Measurements from ENCODE around the gene BCAS4. TPM values are rescaled to one million over a fixed set of nuclear protein-coding genes. Genes with fewer than 3 reads are reported as not detected.

BCAS4 gene
- total RNA-seq, 2 experiments from 2014 or later, result 19.0 to 20.9 TPM

DNA sequence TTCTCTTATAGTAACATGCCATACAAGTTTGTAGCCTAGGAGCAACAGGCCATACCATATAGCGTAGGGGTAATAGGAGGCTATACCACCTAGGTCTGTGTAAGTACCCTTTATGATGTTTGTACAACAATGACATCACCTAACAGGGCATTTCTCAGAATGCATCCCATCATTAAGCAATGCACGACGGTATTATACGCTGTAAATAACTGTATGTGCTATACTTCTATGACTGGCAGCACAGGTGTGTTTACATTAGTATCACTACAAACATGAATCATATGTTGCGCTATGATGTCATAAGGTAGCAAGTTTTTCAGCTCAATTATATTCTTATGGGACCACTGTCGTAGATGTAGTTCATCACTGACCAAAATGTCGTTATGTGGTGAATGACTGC lies 105.4 kb downstream of the BCAS4 start:
- H3K27ac Mint-ChIP-seq, result no peak overlapping the region

DNA sequence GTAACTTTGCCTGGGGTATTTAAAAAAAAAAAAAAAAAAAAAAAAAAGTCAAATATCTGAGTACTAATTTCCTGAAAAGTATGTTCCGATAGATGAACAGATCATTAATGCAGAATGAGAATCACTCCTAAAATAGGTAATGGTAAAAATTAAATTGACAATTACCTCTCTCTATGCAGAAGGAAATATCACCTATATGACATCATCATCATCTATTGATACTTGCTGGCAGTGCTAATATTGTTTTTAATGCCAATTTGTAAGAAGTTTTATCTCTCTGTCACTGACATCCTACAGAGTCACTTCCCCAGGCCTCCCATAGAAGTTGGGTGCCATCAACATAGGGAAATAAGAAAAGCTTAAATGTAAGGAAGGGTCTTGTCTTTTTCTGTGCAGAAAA lies 106.4 kb downstream of the BCAS4 start:
- Mint-ChIP-seq H3K27ac (peak overlapping the region; percentile 3), H3K4me3 (no peak overlapping the region), H3K4me1 (ENCODE audit: low read depth) (peaks cover 56% of the 10 kb centered on the region), H3K36me3 (ENCODE audit: low read depth) (peaks cover 82% of the 10 kb centered on the region), H3K9me3 (no peaks in the 10 kb centered on the region), H3K27me3 (no peaks in the 10 kb centered on the region)
- DNase-seq (no peak), ATAC-seq (ENCODE audit: poor library complexity) (no peak)
- Histone ChIP-seq H3K27me3 (ENCODE audit: control insufficient read depth in 1 of 2, insufficient read depth in 2 of 2, low read length in 2 of 2) (no peaks in the 10 kb centered on the region), H3K27ac (ENCODE audit: low read depth in 1 of 2, low read length in 2 of 2) (no peak overlapping the region), H3K36me3 (ENCODE audit: insufficient read depth, low read length) (peaks cover 55% of the 10 kb centered on the region), H3K4me3 (ENCODE audit: low read length) (no peak overlapping the region), H3K4me1 (ENCODE audit: insufficient read depth, low read length) (peaks cover 4% of the 10 kb centered on the region), H3K9me3 (ENCODE audit: control insufficient read depth in 1 of 2, insufficient read depth in 1 of 2, low read length in 2 of 2) (no peaks in the 10 kb centered on the region)
- ChIA-PET CTCF (interaction anchor here (0.7 to 2.2 kb wide), 4 partner anchors 28 to 214 kb away, joined by 3 to 10 read pairs (median 6); partner anchors contain the start of gene BCAS4), POLR2A (interaction anchor here (1.5 kb wide), 1 partner anchor 28 kb away, joined by 3 read pairs; no protein-coding TSS in a partner anchor)
- TF ChIP-seq, protein P1, sequence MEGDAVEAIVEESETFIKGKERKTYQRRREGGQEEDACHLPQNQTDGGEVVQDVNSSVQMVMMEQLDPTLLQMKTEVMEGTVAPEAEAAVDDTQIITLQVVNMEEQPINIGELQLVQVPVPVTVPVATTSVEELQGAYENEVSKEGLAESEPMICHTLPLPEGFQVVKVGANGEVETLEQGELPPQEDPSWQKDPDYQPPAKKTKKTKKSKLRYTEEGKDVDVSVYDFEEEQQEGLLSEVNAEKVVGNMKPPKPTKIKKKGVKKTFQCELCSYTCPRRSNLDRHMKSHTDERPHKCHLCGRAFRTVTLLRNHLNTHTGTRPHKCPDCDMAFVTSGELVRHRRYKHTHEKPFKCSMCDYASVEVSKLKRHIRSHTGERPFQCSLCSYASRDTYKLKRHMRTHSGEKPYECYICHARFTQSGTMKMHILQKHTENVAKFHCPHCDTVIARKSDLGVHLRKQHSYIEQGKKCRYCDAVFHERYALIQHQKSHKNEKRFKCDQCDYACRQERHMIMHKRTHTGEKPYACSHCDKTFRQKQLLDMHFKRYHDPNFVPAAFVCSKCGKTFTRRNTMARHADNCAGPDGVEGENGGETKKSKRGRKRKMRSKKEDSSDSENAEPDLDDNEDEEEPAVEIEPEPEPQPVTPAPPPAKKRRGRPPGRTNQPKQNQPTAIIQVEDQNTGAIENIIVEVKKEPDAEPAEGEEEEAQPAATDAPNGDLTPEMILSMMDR (IDR thresholded peaks at IDR 0.05), result no peak
- intact Hi-C loops (cut with DNase I, micrococcal nuclease), result no loop called here

More for the DNA sequence above, 105.4 kb downstream of the BCAS4 start:
- TF ChIP-seq, protein P1 (IDR thresholded peaks at IDR 0.05), result no peak
- ATAC-seq (ENCODE audit: poor library complexity) (no peak), DNase-seq (no peak)
- H3K4me1 ChIP-seq (ENCODE audit: insufficient read depth, low read length), result peaks cover 4% of the 10 kb centered on the region
- H3K4me1 Mint-ChIP-seq (ENCODE audit: low read depth), result peaks cover 46% of the 10 kb centered on the region
- H3K27me3 ChIP-seq (ENCODE audit: control insufficient read depth in 1 of 2, insufficient read depth in 2 of 2, low read length in 2 of 2), result no peaks in the 10 kb centered on the region
- H3K36me3 ChIP-seq (ENCODE audit: insufficient read depth, low read length), result peaks cover 55% of the 10 kb centered on the region
- H3K4me3 Mint-ChIP-seq, result no peak overlapping the region
- CTCF ChIA-PET, result interaction anchor here (0.6 to 2.2 kb wide), 4 partner anchors 20 to 151 kb away, joined by 3 to 10 read pairs (median 6); partner anchors contain the start of gene BCAS4
- intact Hi-C loops (cut with DNase I, micrococcal nuclease), result no loop called here
- H3K27me3 Mint-ChIP-seq, result no peaks in the 10 kb centered on the region
- POLR2A ChIA-PET, result interaction anchor here (1.5 kb wide), 1 partner anchor 29 kb away, joined by 3 read pairs; no protein-coding TSS in a partner anchor
- peaks cover 83% of the 10 kb centered on the region for H3K36me3 Mint-ChIP-seq (ENCODE audit: low read depth)
- no peak overlapping the region for H3K27ac ChIP-seq (ENCODE audit: low read depth in 1 of 2, low read length in 2 of 2)
- H3K9me3 ChIP-seq (ENCODE audit: control insufficient read depth in 1 of 2, insufficient read depth in 1 of 2, low read length in 2 of 2), result no peaks in the 10 kb centered on the region
- no peak overlapping the region for H3K4me3 ChIP-seq (ENCODE audit: low read length)
- no peaks in the 10 kb centered on the region for H3K9me3 Mint-ChIP-seq

DNA sequence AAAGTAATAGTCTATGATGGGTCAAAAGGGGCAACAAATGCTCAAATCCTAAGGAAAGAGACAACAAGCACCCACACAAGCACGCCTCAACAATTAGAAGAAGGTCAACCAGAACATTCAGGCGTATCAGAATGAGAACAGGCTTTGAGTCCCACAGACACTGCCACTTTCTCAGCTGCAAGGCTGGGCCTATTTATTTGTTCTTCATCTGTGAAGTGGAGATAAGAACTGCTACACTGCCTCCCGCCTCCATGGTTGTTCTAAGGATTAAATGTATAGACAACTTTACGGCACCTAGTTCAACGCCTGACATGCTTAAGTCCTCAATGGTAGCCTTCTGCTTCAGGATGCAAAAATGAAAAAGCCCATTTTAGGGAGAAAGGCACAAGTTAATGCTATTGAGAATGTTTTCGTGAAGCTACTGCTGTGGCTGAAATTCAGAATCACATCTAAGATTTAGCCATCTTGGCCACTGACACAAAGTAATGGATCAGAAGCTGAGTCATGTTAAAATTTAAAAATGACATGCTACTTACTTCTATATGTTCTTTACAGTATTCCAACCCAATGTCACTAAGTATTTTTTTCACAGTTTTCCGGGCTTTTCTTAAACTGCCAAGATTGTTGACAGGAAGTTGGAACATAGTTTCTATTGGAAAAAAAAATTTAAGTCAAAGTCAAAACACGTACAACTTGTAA lies 108.6 kb downstream of the BCAS4 start:
- DNase-seq (no peak), ATAC-seq (ENCODE audit: poor library complexity) (no peak)
- intact Hi-C loops (cut with DNase I, micrococcal nuclease), result no loop called here
- TF ChIP-seq, protein P1 (IDR thresholded peaks at IDR 0.05), result no peak
- H3K27ac Mint-ChIP-seq, result peak overlapping the region; percentile 75
- POLR2A ChIA-PET, result interaction anchor here (1.2 kb wide), 1 partner anchor 28 kb away, joined by 6 read pairs; the partner anchor contains the start of gene ADNP
- peaks cover 10% of the 10 kb centered on the region for H3K4me1 ChIP-seq (ENCODE audit: insufficient read depth, low read length)
- H3K9me3 ChIP-seq (ENCODE audit: control insufficient read depth in 1 of 2, insufficient read depth in 1 of 2, low read length in 2 of 2), result no peaks in the 10 kb centered on the region
- no peaks in the 10 kb centered on the region for H3K27me3 ChIP-seq (ENCODE audit: control insufficient read depth in 1 of 2, insufficient read depth in 2 of 2, low read length in 2 of 2)
- no peak overlapping the region for H3K4me3 ChIP-seq (ENCODE audit: low read length)
- H3K9me3 Mint-ChIP-seq, result no peaks in the 10 kb centered on the region
- H3K36me3 Mint-ChIP-seq (ENCODE audit: low read depth), result peaks cover 68% of the 10 kb centered on the region
- H3K4me3 Mint-ChIP-seq, result no peak overlapping the region
- peaks cover 41% of the 10 kb centered on the region for H3K36me3 ChIP-seq (ENCODE audit: insufficient read depth, low read length)
- no peak overlapping the region for H3K27ac ChIP-seq (ENCODE audit: low read depth in 1 of 2, low read length in 2 of 2)
- peaks cover 70% of the 10 kb centered on the region for H3K4me1 Mint-ChIP-seq (ENCODE audit: low read depth)
- CTCF ChIA-PET, result interaction anchor here (0.9 to 2.1 kb wide), 3 partner anchors 19 to 109 kb away, joined by 3 to 10 read pairs (median 4); partner anchors contain the start of gene BCAS4
- no peaks in the 10 kb centered on the region for H3K27me3 Mint-ChIP-seq

Measured in CD4-positive, alpha-beta T cell (primary cell).